HG03571 (cell line): ENCODE measurements around the gene GPR15.

ENCODE experiments used
- ATAC-seq: cut with Tn5 transposase; IDR thresholded peaks from one replicate; pipeline ENCODE4 v1.9.1; 2021; ENCODE audit not compliant: unreplicated experiment

GPR15 gene

GRCh38 chr3:98529856-98530459, 1.8 kb upstream of the GPR15 start:
- ATAC-seq = no peak

DNA sequence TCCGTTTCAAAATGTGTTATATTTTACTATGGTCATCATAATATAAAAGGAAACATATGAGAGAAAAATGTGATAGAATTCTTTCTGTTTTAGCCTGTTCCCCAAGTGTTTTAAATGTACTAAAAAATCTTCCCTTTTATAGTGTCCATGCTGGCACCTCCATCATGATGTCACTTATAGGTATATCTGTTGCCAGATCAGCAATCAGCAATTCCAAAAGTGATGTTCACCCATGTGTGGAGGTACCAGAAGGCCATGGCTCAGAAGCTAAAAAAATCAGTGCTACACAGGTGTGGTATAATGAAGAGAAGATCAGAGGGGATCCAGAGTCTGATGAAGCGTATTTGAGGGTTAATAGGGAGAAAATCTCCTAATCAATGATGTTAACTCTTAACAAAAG, 1.1 kb upstream of the GPR15 start:
- no peak for ATAC-seq

DNA sequence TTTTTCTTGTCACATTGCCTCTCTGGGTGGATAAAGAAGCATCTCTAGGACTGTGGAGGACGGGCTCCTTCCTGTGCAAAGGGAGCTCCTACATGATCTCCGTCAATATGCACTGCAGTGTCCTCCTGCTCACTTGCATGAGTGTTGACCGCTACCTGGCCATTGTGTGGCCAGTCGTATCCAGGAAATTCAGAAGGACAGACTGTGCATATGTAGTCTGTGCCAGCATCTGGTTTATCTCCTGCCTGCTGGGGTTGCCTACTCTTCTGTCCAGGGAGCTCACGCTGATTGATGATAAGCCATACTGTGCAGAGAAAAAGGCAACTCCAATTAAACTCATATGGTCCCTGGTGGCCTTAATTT, 478 bp downstream of the GPR15 start:
- ATAC-seq = no peak

DNA sequence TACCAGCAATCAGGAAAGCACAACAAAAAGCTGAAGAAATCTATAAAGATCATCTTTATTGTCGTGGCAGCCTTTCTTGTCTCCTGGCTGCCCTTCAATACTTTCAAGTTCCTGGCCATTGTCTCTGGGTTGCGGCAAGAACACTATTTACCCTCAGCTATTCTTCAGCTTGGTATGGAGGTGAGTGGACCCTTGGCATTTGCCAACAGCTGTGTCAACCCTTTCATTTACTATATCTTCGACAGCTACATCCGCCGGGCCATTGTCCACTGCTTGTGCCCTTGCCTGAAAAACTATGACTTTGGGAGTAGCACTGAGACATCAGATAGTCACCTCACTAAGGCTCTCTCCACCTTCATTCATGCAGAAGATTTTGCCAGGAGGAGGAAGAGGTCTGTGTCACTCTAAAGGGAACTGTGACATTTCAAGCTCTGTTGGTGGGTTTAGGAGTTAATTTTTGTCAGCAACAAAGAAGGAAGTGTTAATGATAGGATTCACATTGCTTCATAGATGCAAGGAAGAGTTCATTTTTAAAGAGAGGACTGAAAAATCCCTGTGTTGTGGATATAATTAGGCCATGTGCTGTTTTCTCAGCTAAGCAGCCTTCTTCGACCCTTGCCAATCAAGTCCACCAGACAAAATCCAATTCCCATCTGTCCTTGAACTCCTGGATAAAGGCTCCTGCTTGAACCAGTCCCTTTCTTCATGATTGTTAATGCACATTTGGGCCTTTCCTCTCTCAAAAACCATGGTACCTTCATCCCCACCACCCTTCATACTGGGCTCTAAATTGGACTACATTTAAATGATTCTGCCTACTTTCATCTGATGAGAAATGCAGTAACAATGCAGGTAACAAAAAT, 1.2 kb downstream of the GPR15 start:
- ATAC-seq = no peak

GRCh38 chr3:98534168-98534567, 2.4 kb downstream of the GPR15 start:
- no peak for ATAC-seq

GRCh38 chr3:98534734-98535133, 3.0 kb downstream of the GPR15 start:
- ATAC-seq = no peak

GRCh38 chr3:98536456-98537017, 4.8 kb downstream of the GPR15 start:
- peak; percentile 75 for ATAC-seq

DNA sequence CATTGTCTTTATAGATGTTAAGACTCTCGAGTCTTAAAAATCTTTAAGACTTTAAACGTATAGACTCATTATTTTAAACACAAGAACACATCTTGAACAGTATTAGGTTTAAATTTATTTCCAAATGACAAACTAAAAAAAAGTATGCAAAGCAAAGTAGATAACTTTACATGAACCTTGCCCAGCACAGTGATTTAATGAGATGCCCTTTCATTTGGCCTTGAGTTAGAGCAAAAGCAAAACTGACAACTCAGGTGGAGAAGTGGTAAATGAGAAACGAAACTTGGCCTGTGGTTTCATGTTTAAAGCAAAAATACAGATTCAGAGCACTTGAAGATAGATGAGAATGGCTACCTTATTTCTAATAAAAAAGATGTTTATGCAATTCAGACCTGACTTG, 8.6 kb downstream of the GPR15 start:
- peak; percentile 51 for ATAC-seq

DNA sequence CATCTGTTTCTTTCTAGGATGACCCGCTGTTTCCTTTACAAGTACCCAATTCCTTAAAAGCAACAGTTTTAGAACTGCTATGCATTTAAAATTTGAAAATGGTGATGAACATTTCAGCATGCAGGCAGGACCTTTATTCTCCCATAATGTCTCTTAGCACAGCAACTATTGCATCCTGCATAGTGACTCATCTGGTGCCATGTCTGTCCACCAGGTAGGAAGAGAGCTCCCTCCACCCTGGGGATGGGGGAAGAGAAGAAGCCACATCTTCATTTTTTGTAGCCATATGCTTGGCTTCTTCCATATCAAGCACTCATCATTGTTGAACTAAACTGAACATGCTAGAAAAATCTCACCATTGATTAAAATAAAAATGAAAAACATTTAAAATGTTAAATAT, 9.9 kb downstream of the GPR15 start:
- no peak for ATAC-seq

GRCh38 chr3:98542623-98543022, 10.8 kb downstream of the GPR15 start:
- ATAC-seq = no peak

DNA sequence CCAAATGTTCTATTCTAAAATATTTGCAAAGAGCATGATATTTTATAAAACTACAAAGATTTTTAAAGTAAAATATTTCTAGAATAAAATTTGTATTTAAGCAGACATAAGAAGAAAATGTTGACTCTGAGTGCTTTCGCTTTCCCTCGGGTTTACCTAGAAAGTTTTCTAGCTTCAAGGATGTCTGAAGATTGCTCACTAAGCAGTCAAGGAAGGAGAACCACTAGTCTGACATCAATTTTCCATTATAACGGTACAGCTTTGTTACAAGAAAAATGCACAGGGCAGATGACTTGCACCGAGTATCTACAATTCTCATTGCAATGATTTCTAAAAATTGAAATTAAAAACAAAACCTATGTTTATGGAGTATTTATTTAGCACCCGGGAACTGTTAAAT, 14.2 kb downstream of the GPR15 start:
- peak; percentile 46 for ATAC-seq

- no peak for ATAC-seq
Measured at GRCh38 chr3:98548544-98548943, 16.8 kb downstream of the GPR15 start.

- ATAC-seq = no peak
Measured at GRCh38 chr3:98550833-98551232, 19.1 kb downstream of the GPR15 start.

DNA sequence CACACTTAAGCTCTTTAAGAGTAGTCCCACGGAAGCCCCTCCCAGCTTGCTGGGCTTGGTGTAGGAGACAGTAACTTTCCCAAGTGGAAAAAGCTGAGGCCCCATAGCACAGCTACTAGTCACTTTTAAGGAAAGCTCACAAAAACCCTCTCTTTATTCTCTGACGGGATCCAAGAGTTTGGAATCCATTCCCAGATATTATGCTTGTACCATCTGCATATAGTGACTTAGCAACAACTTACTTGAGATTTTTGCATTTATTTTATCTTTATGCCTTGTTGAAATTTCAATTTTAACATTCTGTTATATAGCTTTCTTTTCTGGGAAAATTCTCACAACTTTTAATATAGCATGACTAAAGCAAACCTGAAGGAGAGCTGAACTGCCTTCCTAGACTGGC, 19.5 kb downstream of the GPR15 start:
- no peak for ATAC-seq

- ATAC-seq = no peak
Measured at GRCh38 chr3:98551754-98552153, 20.0 kb downstream of the GPR15 start.

DNA sequence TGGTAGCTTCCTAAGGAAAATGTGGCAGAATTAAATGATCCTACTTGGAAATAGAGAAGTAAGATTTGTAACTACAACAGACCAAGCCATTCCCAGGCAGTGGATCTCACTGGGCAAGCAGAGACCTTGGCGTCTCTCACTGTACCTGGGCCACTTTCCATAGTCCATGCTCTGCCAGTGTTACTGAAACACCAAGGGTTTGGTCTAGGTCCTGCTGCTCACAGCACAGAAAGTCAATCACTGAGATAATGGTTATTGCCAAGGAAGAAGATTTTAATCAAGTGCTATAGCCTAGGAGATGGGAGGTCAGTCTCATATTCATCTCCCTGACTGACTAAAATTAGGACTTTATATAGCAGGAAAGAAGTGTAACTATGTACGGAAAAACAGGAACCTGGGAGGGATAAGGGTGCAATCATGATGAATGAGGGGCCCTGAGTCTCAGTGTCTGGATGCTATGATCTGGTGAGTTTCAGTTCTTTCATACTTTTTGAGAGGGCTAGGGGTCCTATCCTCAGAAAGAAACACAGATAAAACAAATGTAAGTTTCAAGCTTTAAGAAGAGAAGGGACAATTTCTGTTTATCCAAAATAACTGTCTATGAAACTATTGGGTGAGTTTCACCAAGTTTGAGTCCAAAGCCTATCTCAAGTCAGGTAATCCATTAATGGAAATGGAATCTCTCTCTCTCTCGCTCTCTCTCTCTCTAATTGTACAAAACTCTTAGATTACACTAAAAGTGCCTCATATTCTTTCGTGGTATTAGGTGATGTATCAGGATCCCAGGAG, 20.6 kb downstream of the GPR15 start:
- no peak for ATAC-seq

DNA sequence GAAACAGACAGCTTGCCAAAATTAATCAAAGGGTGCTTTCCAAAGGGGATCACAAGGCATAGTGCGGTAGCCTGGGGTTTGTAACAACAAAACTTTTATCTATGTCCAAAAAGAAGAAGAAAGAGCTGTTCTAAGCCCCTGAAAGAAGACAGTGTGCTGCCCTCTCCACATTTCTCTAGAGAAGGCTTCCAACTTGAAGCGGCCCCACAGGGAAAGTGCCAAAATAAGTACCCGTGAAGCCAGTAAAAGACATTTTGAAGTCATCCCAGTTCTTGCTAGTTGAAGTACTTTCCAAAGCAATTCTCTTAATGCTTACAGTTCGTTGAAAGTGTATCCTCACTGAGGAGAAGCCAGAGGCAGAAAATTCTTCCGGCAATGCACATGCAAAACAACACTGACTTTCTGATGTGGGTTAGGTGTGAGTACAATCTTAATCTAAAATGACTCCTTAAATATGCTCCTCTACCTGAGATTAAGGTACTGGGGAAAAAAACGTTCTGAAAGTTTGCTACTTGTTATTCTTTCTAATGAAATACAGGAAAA, 21.3 kb downstream of the GPR15 start:
- ATAC-seq = no peak

DNA sequence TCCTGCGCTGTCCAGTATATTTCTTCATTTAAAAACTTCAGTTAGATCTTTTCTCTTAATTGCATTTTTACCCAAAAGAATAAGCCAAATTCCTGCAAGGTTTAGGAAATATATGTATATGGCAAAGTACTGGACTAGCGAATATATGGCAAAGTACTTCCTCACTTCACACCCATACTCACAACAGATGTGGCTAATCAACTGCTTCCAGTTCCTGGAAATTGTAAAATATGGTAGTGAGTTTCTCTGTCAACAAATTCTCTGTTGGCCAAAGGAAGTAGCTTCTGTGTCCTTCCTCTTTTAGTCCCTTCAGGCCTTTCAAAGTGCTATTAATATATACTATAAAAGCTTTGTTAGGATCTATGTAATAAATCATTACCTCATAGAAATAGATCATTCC, 22.0 kb downstream of the GPR15 start:
- no peak for ATAC-seq

DNA sequence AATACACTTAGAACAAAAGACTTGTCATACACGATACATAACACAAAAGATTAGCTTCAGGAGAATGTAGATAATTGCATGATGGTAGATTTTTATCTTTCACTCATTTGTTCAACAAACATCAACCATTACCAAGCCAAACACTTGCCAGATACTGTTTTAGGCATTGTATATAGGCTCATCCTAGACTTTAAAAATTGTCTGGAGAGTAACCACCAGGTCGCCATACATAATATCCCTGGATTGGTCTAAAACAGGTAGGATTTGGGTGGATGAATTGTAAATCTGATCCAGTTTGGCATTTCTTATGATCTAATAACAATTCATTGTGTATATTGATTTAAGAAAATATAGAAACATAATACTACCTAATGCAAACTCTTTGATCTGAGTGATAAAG, 22.8 kb downstream of the GPR15 start:
- no peak for ATAC-seq

DNA sequence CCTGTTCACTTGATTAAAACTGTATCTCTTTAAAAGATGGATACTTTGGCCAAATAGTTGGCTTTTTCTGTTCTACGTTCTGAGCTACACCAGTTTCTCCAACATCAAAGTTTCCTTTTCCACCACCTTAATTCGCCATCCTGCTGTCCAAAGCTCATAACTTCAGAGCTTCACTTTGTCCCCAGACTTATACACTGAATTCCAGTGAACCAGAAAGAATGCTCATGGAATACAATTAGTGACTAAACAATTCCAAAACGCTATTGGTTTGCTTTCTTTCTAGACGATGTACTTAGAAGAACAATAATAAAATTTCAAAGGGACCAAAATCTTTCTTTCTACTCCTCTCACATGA, 23.2 kb downstream of the GPR15 start:
- no peak for ATAC-seq
